ENCODE measurements around the gene TNIP1. TPM values are rescaled to one million over a fixed set of nuclear protein-coding genes. Genes with fewer than 3 reads are reported as not detected.

TNIP1 gene
- total RNA-seq, 4 donors from 2014 or later: 112 to 228 (median 188) TPM

GRCh38 chr5:151006704-151007334 is 74.0 kb downstream of the TNIP1 start:
- DNase-seq (peak in 1 of 2 donors; percentile 38), ATAC-seq (peak in 1 of 2 donors; percentile 6)
- no peaks in the 10 kb centered on the region for H3K36me3 ChIP-seq
- H3K4me1 ChIP-seq: peaks cover 34% of the 10 kb centered on the region in 2 donors
- intact Hi-C loops (cut with DNase I; ENCODE audit: low total_unique reads): no loop called here
- in situ Hi-C loops (cut with MboI; ENCODE audit: low sequenced_read_pairs in 4 of 4): loop anchor here in 2 of 4 donors (5.0 to 10.0 kb wide), 2 partner anchors 40 to 88 kb away; no protein-coding TSS in a partner anchor
- TF ChIP-seq, protein P1, sequence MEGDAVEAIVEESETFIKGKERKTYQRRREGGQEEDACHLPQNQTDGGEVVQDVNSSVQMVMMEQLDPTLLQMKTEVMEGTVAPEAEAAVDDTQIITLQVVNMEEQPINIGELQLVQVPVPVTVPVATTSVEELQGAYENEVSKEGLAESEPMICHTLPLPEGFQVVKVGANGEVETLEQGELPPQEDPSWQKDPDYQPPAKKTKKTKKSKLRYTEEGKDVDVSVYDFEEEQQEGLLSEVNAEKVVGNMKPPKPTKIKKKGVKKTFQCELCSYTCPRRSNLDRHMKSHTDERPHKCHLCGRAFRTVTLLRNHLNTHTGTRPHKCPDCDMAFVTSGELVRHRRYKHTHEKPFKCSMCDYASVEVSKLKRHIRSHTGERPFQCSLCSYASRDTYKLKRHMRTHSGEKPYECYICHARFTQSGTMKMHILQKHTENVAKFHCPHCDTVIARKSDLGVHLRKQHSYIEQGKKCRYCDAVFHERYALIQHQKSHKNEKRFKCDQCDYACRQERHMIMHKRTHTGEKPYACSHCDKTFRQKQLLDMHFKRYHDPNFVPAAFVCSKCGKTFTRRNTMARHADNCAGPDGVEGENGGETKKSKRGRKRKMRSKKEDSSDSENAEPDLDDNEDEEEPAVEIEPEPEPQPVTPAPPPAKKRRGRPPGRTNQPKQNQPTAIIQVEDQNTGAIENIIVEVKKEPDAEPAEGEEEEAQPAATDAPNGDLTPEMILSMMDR (IDR thresholded peaks at IDR 0.05 in 4 of 5, conservative IDR thresholded peaks at IDR 0.05 in 1 of 5): no peak
- TF ChIP-seq POLR2A (IDR thresholded peaks at IDR 0.05): no peak
- peak overlapping the region; percentile 69 to 82 (median 78) for H3K27ac ChIP-seq
- H3K27me3 ChIP-seq: no peaks in the 10 kb centered on the region
- no peak overlapping the region for H3K4me3 ChIP-seq
- H3K9me3 ChIP-seq: no peaks in the 10 kb centered on the region

DNA sequence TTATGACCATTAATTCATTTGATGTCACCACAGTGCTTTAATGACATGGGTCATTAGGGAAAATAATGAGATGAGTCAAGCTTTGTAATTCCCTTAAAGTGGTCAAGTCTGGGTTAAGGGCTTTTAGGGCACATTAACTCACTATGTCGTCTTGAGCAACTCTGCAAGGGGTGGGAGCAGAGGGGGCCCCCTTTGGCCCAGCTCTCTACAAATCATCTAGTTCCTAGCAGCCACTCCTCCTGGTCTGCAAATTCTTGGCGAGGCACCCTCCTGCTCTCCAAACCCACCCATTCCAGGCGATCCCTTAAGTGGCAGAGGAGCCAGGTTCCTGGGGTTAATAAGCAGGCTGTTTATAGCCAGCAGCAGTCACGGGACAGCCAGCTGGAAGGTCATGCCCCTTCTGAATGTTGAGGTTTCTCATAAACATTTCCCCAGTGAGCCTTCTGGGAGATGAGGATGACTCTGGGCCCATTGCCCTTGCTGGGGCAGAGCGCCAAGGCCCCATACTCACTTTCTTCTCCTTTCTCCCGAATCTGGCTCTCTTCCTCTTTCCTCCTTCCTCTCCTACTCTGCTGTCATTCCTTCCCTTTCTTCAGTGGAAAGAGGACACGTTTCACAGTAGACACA is 74.8 kb downstream of the TNIP1 start:
- Histone ChIP-seq H3K27me3 (no peaks in the 10 kb centered on the region), H3K9me3 (no peaks in the 10 kb centered on the region), H3K36me3 (no peaks in the 10 kb centered on the region), H3K4me3 (peak overlapping the region in 1 of 4 donors; percentile 18), H3K27ac (peak overlapping the region; percentile 69 to 82 (median 78)), H3K4me1 (peaks cover 34% of the 10 kb centered on the region in 2 donors)
- intact Hi-C loops (cut with DNase I; ENCODE audit: low total_unique reads) (no loop called here), in situ Hi-C loops (cut with MboI; ENCODE audit: low sequenced_read_pairs in 4 of 4) (loop anchor here in 2 of 4 donors (5.0 to 10.0 kb wide), 2 partner anchors 41 to 89 kb away; no protein-coding TSS in a partner anchor)
- ATAC-seq (peak; percentile 69 to 73), DNase-seq (peak; percentile 83 to 92)
- peak in 1 of 2 donors; percentile 23 for TF ChIP-seq POLR2A (IDR thresholded peaks at IDR 0.05)
- TF ChIP-seq, protein P1 (IDR thresholded peaks at IDR 0.05 in 4 of 5, conservative IDR thresholded peaks at IDR 0.05 in 1 of 5): no peak

DNA sequence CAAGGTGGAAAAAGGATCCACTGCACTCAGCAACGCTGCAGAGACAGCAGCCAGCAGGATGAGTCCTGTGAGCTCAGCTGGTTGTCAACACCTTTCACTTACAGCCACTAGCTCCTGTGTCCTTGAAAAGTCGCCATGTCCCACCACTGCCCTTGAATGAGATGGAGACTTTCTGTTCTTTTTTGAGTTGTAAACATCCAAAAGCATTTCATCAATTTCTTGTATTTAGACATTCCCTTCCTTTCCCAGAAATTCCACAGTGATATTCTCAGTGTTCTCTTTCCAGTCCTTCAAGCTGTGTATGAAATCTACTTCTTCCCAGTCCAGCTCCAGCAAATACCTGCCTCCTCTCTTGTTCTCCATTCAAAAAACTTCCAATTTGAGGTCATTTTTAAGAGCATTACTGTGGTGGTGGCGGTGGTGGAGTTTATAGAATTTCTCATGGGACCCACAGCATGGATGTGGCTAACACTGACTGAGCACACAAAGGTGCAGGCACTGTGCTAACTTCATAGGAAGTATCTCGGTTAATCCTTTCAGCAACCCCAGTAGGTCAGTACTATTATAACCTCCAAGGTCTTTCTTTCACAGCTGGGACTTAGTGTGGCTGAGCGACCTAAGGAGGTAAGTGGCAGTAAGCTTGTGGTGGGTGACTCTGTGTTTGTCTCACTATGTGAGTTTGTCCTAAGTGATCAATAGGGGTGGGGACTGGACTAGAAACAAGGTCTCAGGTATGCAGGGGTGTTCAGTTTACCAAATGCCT is 75.5 kb downstream of the TNIP1 start:
- H3K27ac ChIP-seq: peak overlapping the region; percentile 69 to 82 (median 78)

DNA sequence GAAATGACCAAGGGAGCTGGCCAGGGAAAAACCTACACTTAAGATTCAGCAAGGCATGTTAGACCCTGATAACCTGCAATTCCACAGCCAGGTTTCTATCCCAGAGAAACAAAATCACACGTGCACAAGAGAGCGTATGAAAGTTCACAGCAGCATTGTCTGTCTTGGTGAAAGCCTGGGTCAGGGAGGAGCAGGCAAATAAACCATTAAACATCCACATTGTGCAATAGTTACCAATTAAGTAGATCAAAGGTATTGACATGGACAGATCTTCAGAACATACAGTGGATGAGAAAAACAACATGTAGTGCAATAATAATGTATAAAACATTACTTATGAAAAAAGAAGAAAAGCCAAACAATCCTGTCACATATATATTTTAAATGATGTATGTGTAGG is 76.3 kb downstream of the TNIP1 start:
- Histone ChIP-seq H3K4me1 (peaks cover 36 to 39% of the 10 kb centered on the region in 2 donors), H3K27me3 (no peaks in the 10 kb centered on the region), H3K27ac (peak overlapping the region; percentile 69 to 82 (median 78)), H3K4me3 (no peak overlapping the region), H3K9me3 (no peaks in the 10 kb centered on the region), H3K36me3 (no peaks in the 10 kb centered on the region)
- no peak for TF ChIP-seq POLR2A (IDR thresholded peaks at IDR 0.05)
- TF ChIP-seq, protein P1 (IDR thresholded peaks at IDR 0.05 in 4 of 5, conservative IDR thresholded peaks at IDR 0.05 in 1 of 5): no peak
- DNase-seq: no peak
- intact Hi-C loops (cut with DNase I; ENCODE audit: low total_unique reads) (no loop called here), in situ Hi-C loops (cut with MboI; ENCODE audit: low sequenced_read_pairs in 4 of 4) (loop anchor here in 2 of 4 donors (5.0 to 10.0 kb wide), 4 partner anchors 38 to 113 kb away; no protein-coding TSS in a partner anchor)
- ATAC-seq: no peak

More for the DNA sequence above, 75.5 kb downstream of the TNIP1 start:
- in situ Hi-C loops (cut with MboI; ENCODE audit: low sequenced_read_pairs in 4 of 4) (loop anchor here in 2 of 4 donors (5.0 to 10.0 kb wide), 2 partner anchors 42 to 89 kb away; no protein-coding TSS in a partner anchor), intact Hi-C loops (cut with DNase I; ENCODE audit: low total_unique reads) (no loop called here)
- TF ChIP-seq, protein P1 (IDR thresholded peaks at IDR 0.05 in 4 of 5, conservative IDR thresholded peaks at IDR 0.05 in 1 of 5): no peak
- peak in 1 of 2 donors; percentile 17 for TF ChIP-seq POLR2A (IDR thresholded peaks at IDR 0.05)
- Histone ChIP-seq H3K4me3 (peak overlapping the region in 1 of 4 donors; percentile 18), H3K36me3 (no peaks in the 10 kb centered on the region), H3K9me3 (no peaks in the 10 kb centered on the region), H3K27me3 (no peaks in the 10 kb centered on the region), H3K4me1 (peaks cover 34% of the 10 kb centered on the region in 2 donors)
- ATAC-seq (peak; percentile 54 to 63), DNase-seq (peak; percentile 69 to 82)

Data from gastrocnemius medialis (tissue), 4 donors.